Measurements from ENCODE around the gene PTPRA. TPM values are rescaled to one million over a fixed set of nuclear protein-coding genes. Genes with fewer than 3 reads are reported as not detected.
"Not testable (repeated sequence)": the region's sequence is repeated elsewhere in the genome, so short reads cannot be mapped to it uniquely, and the experiment has no call there.

The PTPRA gene, protein sequence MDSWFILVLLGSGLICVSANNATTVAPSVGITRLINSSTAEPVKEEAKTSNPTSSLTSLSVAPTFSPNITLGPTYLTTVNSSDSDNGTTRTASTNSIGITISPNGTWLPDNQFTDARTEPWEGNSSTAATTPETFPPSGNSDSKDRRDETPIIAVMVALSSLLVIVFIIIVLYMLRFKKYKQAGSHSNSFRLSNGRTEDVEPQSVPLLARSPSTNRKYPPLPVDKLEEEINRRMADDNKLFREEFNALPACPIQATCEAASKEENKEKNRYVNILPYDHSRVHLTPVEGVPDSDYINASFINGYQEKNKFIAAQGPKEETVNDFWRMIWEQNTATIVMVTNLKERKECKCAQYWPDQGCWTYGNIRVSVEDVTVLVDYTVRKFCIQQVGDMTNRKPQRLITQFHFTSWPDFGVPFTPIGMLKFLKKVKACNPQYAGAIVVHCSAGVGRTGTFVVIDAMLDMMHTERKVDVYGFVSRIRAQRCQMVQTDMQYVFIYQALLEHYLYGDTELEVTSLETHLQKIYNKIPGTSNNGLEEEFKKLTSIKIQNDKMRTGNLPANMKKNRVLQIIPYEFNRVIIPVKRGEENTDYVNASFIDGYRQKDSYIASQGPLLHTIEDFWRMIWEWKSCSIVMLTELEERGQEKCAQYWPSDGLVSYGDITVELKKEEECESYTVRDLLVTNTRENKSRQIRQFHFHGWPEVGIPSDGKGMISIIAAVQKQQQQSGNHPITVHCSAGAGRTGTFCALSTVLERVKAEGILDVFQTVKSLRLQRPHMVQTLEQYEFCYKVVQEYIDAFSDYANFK
- 10 to 100 TPM; 42.0 to 43.1 TPM for total RNA-seq

GRCh38 chr20:2873010-2873746, at the start of gene PTPRA:
TSS of gene PTPRA (plus strand) at chr20:2873481. CDS start at chr20:2964278, 90,797 bp downstream.
- CTCF ChIA-PET, result interaction anchor here (1.0 kb wide), 3 partner anchors 21 to 56 kb away, joined by 3 read pairs; no protein-coding TSS in a partner anchor
- TF ChIP-seq, protein P1, sequence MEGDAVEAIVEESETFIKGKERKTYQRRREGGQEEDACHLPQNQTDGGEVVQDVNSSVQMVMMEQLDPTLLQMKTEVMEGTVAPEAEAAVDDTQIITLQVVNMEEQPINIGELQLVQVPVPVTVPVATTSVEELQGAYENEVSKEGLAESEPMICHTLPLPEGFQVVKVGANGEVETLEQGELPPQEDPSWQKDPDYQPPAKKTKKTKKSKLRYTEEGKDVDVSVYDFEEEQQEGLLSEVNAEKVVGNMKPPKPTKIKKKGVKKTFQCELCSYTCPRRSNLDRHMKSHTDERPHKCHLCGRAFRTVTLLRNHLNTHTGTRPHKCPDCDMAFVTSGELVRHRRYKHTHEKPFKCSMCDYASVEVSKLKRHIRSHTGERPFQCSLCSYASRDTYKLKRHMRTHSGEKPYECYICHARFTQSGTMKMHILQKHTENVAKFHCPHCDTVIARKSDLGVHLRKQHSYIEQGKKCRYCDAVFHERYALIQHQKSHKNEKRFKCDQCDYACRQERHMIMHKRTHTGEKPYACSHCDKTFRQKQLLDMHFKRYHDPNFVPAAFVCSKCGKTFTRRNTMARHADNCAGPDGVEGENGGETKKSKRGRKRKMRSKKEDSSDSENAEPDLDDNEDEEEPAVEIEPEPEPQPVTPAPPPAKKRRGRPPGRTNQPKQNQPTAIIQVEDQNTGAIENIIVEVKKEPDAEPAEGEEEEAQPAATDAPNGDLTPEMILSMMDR (IDR thresholded peaks at IDR 0.05), result no peak
- ATAC-seq (peak; percentile 85), DNase-seq (peak; percentile 95)
- peaks cover 26% of the 10 kb centered on the region for H3K36me3 Mint-ChIP-seq (ENCODE audit: low read depth)
- peak within 1 kb of the TSS; percentile 94 for H3K27ac Mint-ChIP-seq
- H3K4me3 Mint-ChIP-seq, result peak within 1 kb of the TSS; percentile 82
- no peaks in the 10 kb centered on the region for H3K27me3 Mint-ChIP-seq
- intact Hi-C loops (cut with micrococcal nuclease), result no loop called here
- no peaks in the 10 kb centered on the region for H3K9me3 Mint-ChIP-seq
- POLR2A ChIA-PET, result interaction anchor here (0.6 to 2.2 kb wide), 14 partner anchors 9 to 403 kb away, joined by 3 to 10 read pairs (median 4); partner anchors contain the start of genes NOP56, PCED1A, SNRPB and VPS16
- H3K4me1 Mint-ChIP-seq (ENCODE audit: low read depth), result peaks cover 51% of the 10 kb centered on the region

DNA sequence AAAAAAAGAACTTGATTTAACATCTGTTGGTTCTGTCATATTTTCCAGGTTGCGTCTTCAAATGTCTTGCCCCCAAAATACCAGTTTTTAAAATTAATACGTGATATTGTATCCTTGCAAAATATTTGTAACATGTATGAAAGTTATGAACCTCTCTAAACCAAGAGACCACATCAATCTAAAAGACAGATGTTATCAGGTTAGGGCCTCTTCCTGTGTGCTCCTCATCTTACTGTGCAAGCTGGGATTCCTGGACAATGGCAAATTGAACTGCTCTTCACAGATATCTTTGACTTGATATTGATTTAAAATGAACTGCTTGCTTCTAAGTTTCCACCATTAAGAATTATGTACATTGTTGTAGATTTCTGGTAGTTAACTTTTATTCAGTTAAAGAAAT, 47.5 kb upstream of the PTPRA start:
- no peaks in the 10 kb centered on the region for H3K9me3 Mint-ChIP-seq
- POLR2A ChIA-PET, result interaction anchor here (1.0 kb wide), 1 partner anchor 14 kb away, joined by 3 read pairs; no protein-coding TSS in a partner anchor
- CTCF ChIA-PET, result no interaction called here
- peak; percentile 45 for ATAC-seq
- TF ChIP-seq, protein P1 (IDR thresholded peaks at IDR 0.05), result no peak
- no peak overlapping the region for H3K4me3 Mint-ChIP-seq
- peaks cover 26% of the 10 kb centered on the region for H3K4me1 Mint-ChIP-seq (ENCODE audit: low read depth)
- H3K27me3 Mint-ChIP-seq, result peaks cover 17% of the 10 kb centered on the region
- intact Hi-C loops (cut with micrococcal nuclease), result no loop called here
- H3K36me3 Mint-ChIP-seq (ENCODE audit: low read depth), result no peaks in the 10 kb centered on the region
- no peak for DNase-seq
- H3K27ac Mint-ChIP-seq, result no peak overlapping the region

- Mint-ChIP-seq H3K27ac (no peak overlapping the region), H3K27me3 (peaks cover 12% of the 10 kb centered on the region), H3K36me3 (ENCODE audit: low read depth) (no peaks in the 10 kb centered on the region), H3K9me3 (no peaks in the 10 kb centered on the region), H3K4me3 (no peak overlapping the region), H3K4me1 (ENCODE audit: low read depth) (peaks cover 23% of the 10 kb centered on the region)
- ATAC-seq, result no peak
- ChIA-PET CTCF (no interaction called here), POLR2A (interaction anchor here (1.0 kb wide), 1 partner anchor 85 kb away, joined by 3 read pairs; no protein-coding TSS in a partner anchor)
- TF ChIP-seq, protein P1 (IDR thresholded peaks at IDR 0.05), result no peak
- intact Hi-C loops (cut with micrococcal nuclease), result no loop called here
- no peak for DNase-seq
Observed at GRCh38 chr20:2826655-2827054, 46.6 kb upstream of the PTPRA start.

DNA sequence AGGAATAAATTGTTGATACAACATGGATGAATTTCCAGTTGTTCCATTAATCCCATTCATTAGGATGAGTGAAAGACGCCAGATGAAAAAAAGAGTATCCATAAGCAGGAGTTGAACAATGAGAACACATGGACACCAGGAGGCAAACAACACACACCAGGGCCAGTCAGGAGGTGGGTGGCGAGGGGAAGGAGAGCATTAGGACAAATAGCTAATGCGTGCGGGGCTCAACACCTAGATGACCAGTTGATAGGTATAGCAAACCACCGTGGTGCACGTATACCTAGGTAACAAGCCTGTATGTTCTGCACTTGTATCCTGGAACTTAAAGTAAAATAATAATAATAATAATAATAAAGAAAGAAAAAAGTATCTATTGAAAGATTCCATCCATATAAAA, 43.9 kb upstream of the PTPRA start:
- H3K27ac Mint-ChIP-seq, result no peak overlapping the region
- H3K36me3 Mint-ChIP-seq (ENCODE audit: low read depth), result no peaks in the 10 kb centered on the region
- ChIA-PET POLR2A (interaction anchor here (1.1 to 1.5 kb wide), 2 partner anchors 8 to 28 kb away, joined by 3 to 4 read pairs; no protein-coding TSS in a partner anchor), CTCF (no interaction called here)
- no peak overlapping the region for H3K4me3 Mint-ChIP-seq
- peaks cover 20% of the 10 kb centered on the region for H3K4me1 Mint-ChIP-seq (ENCODE audit: low read depth)
- TF ChIP-seq, protein P1 (IDR thresholded peaks at IDR 0.05), result no peak
- H3K27me3 Mint-ChIP-seq, result peaks cover 10% of the 10 kb centered on the region
- intact Hi-C loops (cut with micrococcal nuclease), result no loop called here
- ATAC-seq (no peak), DNase-seq (no peak)
- H3K9me3 Mint-ChIP-seq, result no peaks in the 10 kb centered on the region

DNA sequence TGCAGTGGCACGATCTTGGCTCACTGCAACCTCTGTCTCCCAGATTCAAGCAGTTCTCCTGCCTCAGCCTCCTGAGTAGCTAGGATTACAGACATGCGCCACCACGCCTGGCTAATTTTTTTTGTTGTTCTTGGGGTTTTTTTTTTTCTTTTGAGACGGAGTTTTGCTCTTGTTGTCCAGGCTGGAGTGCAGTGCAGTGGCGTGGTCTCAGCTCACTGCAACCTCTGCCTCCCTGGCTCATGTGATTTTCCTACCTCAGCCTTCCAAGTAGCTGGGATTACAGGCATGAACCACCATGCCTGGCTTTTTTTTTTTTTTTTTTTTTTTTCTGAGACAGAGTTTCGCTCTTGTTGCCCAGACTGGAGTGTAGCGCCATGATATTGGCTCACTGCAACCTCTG, 42.1 kb upstream of the PTPRA start:
- intact Hi-C loops (cut with micrococcal nuclease), result not testable (repeated sequence)

More for the DNA sequence above, 42.1 kb upstream of the PTPRA start:
- CTCF ChIA-PET; H3K4me3 Mint-ChIP-seq; H3K27ac Mint-ChIP-seq; DNase-seq; H3K9me3 Mint-ChIP-seq; H3K36me3 Mint-ChIP-seq (ENCODE audit: low read depth); ATAC-seq: not testable (repeated sequence)
- POLR2A ChIA-PET, result interaction anchor here (1.0 to 1.8 kb wide), 2 partner anchors 10 to 16 kb away, joined by 3 to 5 read pairs; no protein-coding TSS in a partner anchor
- Mint-ChIP-seq H3K4me1 (ENCODE audit: low read depth) (peaks cover 13% of the 10 kb centered on the region), H3K27me3 (peaks cover 10% of the 10 kb centered on the region)

Data from activated CD8-positive, alpha-beta T cell treated with anti-CD3 and anti-CD28 coated beads for 36 hours (primary cell).